ENCODE measurements around the gene RBM47. TPM values are rescaled to one million over a fixed set of nuclear protein-coding genes. Genes with fewer than 3 reads are reported as not detected.
"Not testable (repeated sequence)": the region's sequence is repeated elsewhere in the genome, so short reads cannot be mapped to it uniquely, and the experiment has no call there.

The RBM47 gene
- total RNA-seq, 1 experiment from 2014 or later = 0.28 TPM

DNA sequence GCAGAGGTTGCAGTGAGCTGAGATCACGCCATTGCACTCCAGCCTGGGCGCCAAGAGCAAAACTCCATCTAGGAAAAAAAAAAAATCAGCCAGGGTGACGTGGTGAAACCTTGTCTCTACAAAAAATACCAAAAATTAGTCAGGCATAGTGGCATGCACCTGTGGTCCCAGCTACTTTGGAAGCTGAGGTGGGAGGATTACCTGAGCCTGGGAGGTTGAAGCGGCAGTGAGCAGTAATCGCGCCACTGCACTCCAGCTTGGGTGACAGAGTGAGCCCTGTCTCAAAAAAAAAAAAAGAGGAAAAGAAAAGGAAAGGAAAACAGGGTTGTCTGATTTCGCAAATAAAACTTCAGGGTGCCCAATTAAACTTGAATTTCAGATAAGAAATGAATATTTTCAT is 106.1 kb downstream of the RBM47 start:
- no peaks in the 10 kb centered on the region for H3K27me3 ChIP-seq (replicated peaks; ENCODE audit: insufficient read depth, low read depth, low read length, poor library complexity)
- POLR2A ChIA-PET (ENCODE audit: low non-redundant PET) = no interaction called here
- TF ChIP-seq, protein P1, sequence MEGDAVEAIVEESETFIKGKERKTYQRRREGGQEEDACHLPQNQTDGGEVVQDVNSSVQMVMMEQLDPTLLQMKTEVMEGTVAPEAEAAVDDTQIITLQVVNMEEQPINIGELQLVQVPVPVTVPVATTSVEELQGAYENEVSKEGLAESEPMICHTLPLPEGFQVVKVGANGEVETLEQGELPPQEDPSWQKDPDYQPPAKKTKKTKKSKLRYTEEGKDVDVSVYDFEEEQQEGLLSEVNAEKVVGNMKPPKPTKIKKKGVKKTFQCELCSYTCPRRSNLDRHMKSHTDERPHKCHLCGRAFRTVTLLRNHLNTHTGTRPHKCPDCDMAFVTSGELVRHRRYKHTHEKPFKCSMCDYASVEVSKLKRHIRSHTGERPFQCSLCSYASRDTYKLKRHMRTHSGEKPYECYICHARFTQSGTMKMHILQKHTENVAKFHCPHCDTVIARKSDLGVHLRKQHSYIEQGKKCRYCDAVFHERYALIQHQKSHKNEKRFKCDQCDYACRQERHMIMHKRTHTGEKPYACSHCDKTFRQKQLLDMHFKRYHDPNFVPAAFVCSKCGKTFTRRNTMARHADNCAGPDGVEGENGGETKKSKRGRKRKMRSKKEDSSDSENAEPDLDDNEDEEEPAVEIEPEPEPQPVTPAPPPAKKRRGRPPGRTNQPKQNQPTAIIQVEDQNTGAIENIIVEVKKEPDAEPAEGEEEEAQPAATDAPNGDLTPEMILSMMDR (conservative IDR thresholded peaks at IDR 0.05; ENCODE audit: low read depth, low read length) = no peak
- no peak for TF ChIP-seq EZH2 (IDR thresholded peaks at IDR 0.05; ENCODE audit: borderline replicate concordance, low read depth, low read length, poor library complexity, severe bottlenecking)
- H3K4me3 ChIP-seq (ENCODE audit: low read depth, low read length, poor library complexity, severe bottlenecking) = no peak overlapping the region
- H3K9me3 ChIP-seq (ENCODE audit: low read depth, low read length, poor library complexity, severe bottlenecking) = no peaks in the 10 kb centered on the region
- H3K36me3 ChIP-seq (ENCODE audit: insufficient read depth, low read length, poor library complexity, severe bottlenecking) = no peaks in the 10 kb centered on the region
- CTCF ChIA-PET = no interaction called here
- H3K4me1 ChIP-seq (ENCODE audit: insufficient read depth, low read length, poor library complexity, severe bottlenecking) = no peaks in the 10 kb centered on the region
- intact Hi-C loops (cut with micrococcal nuclease; ENCODE audit: unreplicated experiment) = no loop called here
- no TSS peak for BruUV-seq (replicated peaks)
- DNase-seq (ENCODE audit: low spot score) = no peak
- no peak overlapping the region for H3K27ac ChIP-seq (ENCODE audit: low read depth, low read length, poor library complexity, severe bottlenecking)

DNA sequence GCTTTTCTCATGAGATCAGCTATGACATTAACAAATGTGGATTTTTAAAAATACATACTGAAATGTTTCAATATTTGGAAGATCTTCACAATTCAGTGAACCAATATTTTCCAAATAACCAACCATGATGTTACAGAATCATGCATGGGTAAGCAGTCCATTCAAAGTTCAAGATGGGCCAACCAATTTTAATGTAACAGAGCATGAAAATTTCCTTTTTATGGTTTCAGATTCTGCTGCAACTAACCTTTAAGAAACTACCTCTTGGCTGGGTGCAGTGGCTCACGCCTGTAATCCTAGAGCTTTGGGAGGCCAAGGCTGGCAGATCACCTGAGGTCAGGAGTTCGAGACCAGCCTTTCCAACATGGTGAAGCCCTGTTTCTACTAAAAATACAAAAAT is 107.7 kb downstream of the RBM47 start:
- H3K9me3 ChIP-seq (ENCODE audit: low read depth, low read length, poor library complexity, severe bottlenecking) = no peaks in the 10 kb centered on the region
- H3K4me1 ChIP-seq (ENCODE audit: insufficient read depth, low read length, poor library complexity, severe bottlenecking) = no peaks in the 10 kb centered on the region
- H3K27ac ChIP-seq (ENCODE audit: low read depth, low read length, poor library complexity, severe bottlenecking) = no peak overlapping the region
- H3K4me3 ChIP-seq (ENCODE audit: low read depth, low read length, poor library complexity, severe bottlenecking) = no peak overlapping the region
- no peak for DNase-seq (ENCODE audit: low spot score)
- BruUV-seq (replicated peaks) = no TSS peak
- POLR2A ChIA-PET (ENCODE audit: low non-redundant PET) = no interaction called here
- TF ChIP-seq, protein P1 (conservative IDR thresholded peaks at IDR 0.05; ENCODE audit: low read depth, low read length) = no peak
- TF ChIP-seq EZH2 (IDR thresholded peaks at IDR 0.05; ENCODE audit: borderline replicate concordance, low read depth, low read length, poor library complexity, severe bottlenecking) = no peak
- no peaks in the 10 kb centered on the region for H3K36me3 ChIP-seq (ENCODE audit: insufficient read depth, low read length, poor library complexity, severe bottlenecking)
- CTCF ChIA-PET = no interaction called here
- intact Hi-C loops (cut with micrococcal nuclease; ENCODE audit: unreplicated experiment) = no loop called here
- H3K27me3 ChIP-seq (replicated peaks; ENCODE audit: insufficient read depth, low read depth, low read length, poor library complexity) = no peaks in the 10 kb centered on the region

DNA sequence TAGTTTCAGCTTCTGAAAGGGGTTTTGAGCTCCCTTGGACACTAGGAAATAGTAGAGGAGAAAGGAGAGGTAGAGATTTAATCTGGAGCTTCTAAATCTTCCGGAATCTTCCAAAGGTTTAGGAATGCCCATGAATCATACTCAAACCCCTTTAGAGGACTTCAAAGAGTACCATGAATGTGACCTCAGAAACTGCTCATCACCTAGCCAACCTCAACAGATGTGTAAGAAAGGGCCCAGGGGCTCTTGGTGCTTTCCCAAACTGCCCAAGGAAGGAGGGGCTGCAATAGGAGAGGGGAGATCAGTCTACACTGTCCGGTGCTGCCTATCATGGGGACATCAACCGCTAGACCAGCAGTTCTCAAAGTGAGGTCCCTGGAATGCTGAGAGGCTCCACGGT is 109.1 kb downstream of the RBM47 start:
- Histone ChIP-seq H3K27ac (ENCODE audit: low read depth, low read length, poor library complexity, severe bottlenecking) (no peak overlapping the region), H3K36me3 (ENCODE audit: insufficient read depth, low read length, poor library complexity, severe bottlenecking) (no peaks in the 10 kb centered on the region), H3K4me3 (ENCODE audit: low read depth, low read length, poor library complexity, severe bottlenecking) (no peak overlapping the region), H3K27me3 (replicated peaks; ENCODE audit: insufficient read depth, low read depth, low read length, poor library complexity) (no peaks in the 10 kb centered on the region), H3K9me3 (ENCODE audit: low read depth, low read length, poor library complexity, severe bottlenecking) (no peaks in the 10 kb centered on the region), H3K4me1 (ENCODE audit: insufficient read depth, low read length, poor library complexity, severe bottlenecking) (no peaks in the 10 kb centered on the region)
- intact Hi-C loops (cut with micrococcal nuclease; ENCODE audit: unreplicated experiment) = no loop called here
- no TSS peak for BruUV-seq (replicated peaks)
- no peak for DNase-seq (ENCODE audit: low spot score)
- TF ChIP-seq, protein P1 (conservative IDR thresholded peaks at IDR 0.05; ENCODE audit: low read depth, low read length) = no peak
- no peak for TF ChIP-seq EZH2 (IDR thresholded peaks at IDR 0.05; ENCODE audit: borderline replicate concordance, low read depth, low read length, poor library complexity, severe bottlenecking)
- ChIA-PET CTCF (no interaction called here), POLR2A (ENCODE audit: low non-redundant PET) (no interaction called here)

DNA sequence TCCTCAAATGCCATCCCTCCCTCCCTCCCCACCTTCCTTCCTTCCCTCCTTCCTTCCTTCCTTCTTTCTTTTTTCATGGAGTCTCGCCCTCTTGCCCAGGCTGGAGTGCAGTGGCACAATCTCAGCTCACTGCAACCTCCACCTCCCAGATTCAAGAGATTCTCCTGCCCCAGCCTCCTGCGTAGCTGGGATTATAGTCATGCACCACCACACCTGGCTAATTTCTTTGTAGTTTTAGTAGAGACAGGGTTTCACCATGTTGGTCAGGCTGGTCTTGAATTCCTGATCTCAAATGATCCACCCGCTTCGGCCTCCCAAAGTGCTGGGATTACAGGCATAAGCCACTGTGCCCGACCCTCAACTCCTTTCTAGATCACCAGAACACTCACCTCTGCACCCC is 112.6 kb downstream of the RBM47 start:
- CTCF ChIA-PET; H3K4me1 ChIP-seq (ENCODE audit: insufficient read depth, low read length, poor library complexity, severe bottlenecking); H3K9me3 ChIP-seq (ENCODE audit: low read depth, low read length, poor library complexity, severe bottlenecking); H3K4me3 ChIP-seq (ENCODE audit: low read depth, low read length, poor library complexity, severe bottlenecking); H3K27me3 ChIP-seq (replicated peaks; ENCODE audit: insufficient read depth, low read depth, low read length, poor library complexity); BruUV-seq (replicated peaks); POLR2A ChIA-PET (ENCODE audit: low non-redundant PET); intact Hi-C loops (cut with micrococcal nuclease; ENCODE audit: unreplicated experiment); DNase-seq (ENCODE audit: low spot score); H3K36me3 ChIP-seq (ENCODE audit: insufficient read depth, low read length, poor library complexity, severe bottlenecking); H3K27ac ChIP-seq (ENCODE audit: low read depth, low read length, poor library complexity, severe bottlenecking): not testable (repeated sequence)
